ENCODE measurements around the gene TRA2A. TPM values are rescaled to one million over a fixed set of nuclear protein-coding genes. Genes with fewer than 3 reads are reported as not detected.

TRA2A gene
- total RNA-seq, 2 experiments from 2014 or later = 246 to 275 TPM

DNA sequence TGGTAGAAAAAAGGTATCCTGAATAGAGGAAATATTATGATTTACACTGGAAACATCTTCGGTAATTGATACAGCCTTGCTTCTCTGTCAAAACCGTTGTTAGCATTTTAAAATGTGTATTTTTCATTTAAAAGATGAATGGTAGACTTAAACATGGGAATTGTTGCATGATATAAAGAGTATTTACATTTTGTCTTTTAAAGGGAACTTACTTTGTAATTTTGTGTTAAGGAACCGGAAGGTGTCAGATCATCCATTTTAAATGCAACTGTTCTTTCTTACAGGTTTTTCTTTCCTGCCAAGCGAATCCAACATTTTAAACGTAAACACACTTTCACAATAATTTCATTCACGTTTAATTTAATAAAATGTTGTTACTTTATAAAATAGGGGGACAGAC lies 59.7 kb downstream of the TRA2A start:
- Mint-ChIP-seq H3K4me3 (no peak overlapping the region), H3K27ac (no peak overlapping the region), H3K4me1 (ENCODE audit: low read depth) (peaks cover 51% of the 10 kb centered on the region), H3K27me3 (peaks cover 75% of the 10 kb centered on the region), H3K36me3 (ENCODE audit: low read depth) (no peaks in the 10 kb centered on the region), H3K9me3 (peaks cover 3% of the 10 kb centered on the region)
- H3K27ac ChIP-seq (ENCODE audit: low read depth in 1 of 2, low read length in 2 of 2) = no peak overlapping the region
- no peak for ATAC-seq (ENCODE audit: poor library complexity)
- H3K27me3 ChIP-seq (ENCODE audit: control insufficient read depth in 1 of 2, insufficient read depth in 2 of 2, low read length in 2 of 2) = peaks cover 69 to 98% of the 10 kb centered on the region in 2 experiments
- peaks cover 20 to 29% of the 10 kb centered on the region in 2 experiments for H3K9me3 ChIP-seq (ENCODE audit: control insufficient read depth in 1 of 2, insufficient read depth in 1 of 2, low read length in 2 of 2)
- intact Hi-C loops (cut with DNase I, micrococcal nuclease) = loop anchor here in 1 of 2 experiments (5.0 to 10.0 kb wide), 2 partner anchors 175 to 457 kb away; partner anchors contain the start of genes HYCC1 and MALSU1
- POLR2A ChIA-PET = interaction anchor here (1.1 to 1.3 kb wide), 3 partner anchors 18 to 1654 kb away, joined by 4 read pairs; partner anchors contain the start of genes CYCS and MALSU1
- CTCF ChIA-PET = interaction anchor here (1.2 kb wide), 1 partner anchor 75 kb away, joined by 5 read pairs; no protein-coding TSS in a partner anchor
- no peaks in the 10 kb centered on the region for H3K36me3 ChIP-seq (ENCODE audit: insufficient read depth, low read length)
- no peak overlapping the region for H3K4me3 ChIP-seq (ENCODE audit: low read length)
- H3K4me1 ChIP-seq (ENCODE audit: insufficient read depth, low read length) = peaks cover 61% of the 10 kb centered on the region
- TF ChIP-seq, protein P1, sequence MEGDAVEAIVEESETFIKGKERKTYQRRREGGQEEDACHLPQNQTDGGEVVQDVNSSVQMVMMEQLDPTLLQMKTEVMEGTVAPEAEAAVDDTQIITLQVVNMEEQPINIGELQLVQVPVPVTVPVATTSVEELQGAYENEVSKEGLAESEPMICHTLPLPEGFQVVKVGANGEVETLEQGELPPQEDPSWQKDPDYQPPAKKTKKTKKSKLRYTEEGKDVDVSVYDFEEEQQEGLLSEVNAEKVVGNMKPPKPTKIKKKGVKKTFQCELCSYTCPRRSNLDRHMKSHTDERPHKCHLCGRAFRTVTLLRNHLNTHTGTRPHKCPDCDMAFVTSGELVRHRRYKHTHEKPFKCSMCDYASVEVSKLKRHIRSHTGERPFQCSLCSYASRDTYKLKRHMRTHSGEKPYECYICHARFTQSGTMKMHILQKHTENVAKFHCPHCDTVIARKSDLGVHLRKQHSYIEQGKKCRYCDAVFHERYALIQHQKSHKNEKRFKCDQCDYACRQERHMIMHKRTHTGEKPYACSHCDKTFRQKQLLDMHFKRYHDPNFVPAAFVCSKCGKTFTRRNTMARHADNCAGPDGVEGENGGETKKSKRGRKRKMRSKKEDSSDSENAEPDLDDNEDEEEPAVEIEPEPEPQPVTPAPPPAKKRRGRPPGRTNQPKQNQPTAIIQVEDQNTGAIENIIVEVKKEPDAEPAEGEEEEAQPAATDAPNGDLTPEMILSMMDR (IDR thresholded peaks at IDR 0.05) = no peak
- peak in 1 of 14 experiments; percentile 11 for DNase-seq

DNA sequence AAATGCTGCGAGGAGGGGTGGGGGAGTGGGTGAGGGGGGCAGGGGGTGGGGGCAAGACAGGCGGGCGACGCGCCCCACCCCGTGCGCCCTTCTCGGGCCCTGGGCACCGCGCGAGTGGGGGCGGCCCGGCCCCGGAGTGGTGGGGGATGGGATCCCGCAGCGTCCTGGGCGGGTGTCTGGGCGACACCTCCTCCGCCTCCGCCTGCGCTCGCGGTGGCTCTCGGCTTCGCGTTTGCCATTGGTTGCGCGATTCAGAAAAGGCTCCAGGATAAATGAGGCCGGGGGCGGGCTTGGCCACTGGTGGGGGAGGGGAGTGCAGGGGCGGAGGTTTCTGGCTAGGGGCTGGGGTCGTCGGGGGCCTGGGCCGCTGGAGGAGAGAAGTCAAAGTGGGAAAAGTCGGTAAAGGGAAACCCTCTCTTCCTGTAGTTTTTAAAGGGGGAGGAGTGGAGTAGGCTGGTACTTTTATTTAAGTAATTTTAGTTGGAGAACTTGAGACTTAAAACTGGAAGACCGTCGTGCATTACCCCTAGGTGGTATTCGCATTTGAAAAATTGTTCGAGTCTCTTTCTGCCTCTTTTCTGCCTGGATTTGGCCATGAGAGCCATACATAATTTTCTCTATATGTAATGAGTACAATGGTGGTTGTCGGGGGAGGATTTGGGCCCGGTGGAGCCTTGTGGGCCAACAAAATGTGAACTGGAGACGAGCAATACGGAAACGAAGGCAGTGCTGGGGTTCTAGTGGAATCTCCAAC lies 60.5 kb downstream of the TRA2A start:
- ATAC-seq (ENCODE audit: poor library complexity) = peak; percentile 30
- intact Hi-C loops (cut with DNase I, micrococcal nuclease) = loop anchor here in 1 of 2 experiments (5.0 to 10.0 kb wide), 2 partner anchors 174 to 456 kb away; partner anchors contain the start of genes HYCC1 and MALSU1

More for the DNA sequence above, 60.5 kb downstream of the TRA2A start:
- Histone ChIP-seq H3K4me1 (ENCODE audit: insufficient read depth, low read length) (peaks cover 61% of the 10 kb centered on the region), H3K27me3 (ENCODE audit: control insufficient read depth in 1 of 2, insufficient read depth in 2 of 2, low read length in 2 of 2) (peaks cover 66 to 98% of the 10 kb centered on the region in 2 experiments), H3K9me3 (ENCODE audit: control insufficient read depth in 1 of 2, insufficient read depth in 1 of 2, low read length in 2 of 2) (peaks cover 20 to 29% of the 10 kb centered on the region in 2 experiments), H3K36me3 (ENCODE audit: insufficient read depth, low read length) (no peaks in the 10 kb centered on the region), H3K4me3 (ENCODE audit: low read length) (no peak overlapping the region), H3K27ac (ENCODE audit: low read depth in 1 of 2, low read length in 2 of 2) (no peak overlapping the region)
- TF ChIP-seq, protein P1 (IDR thresholded peaks at IDR 0.05) = no peak
- Mint-ChIP-seq H3K27me3 (peaks cover 75% of the 10 kb centered on the region), H3K9me3 (peaks cover 3% of the 10 kb centered on the region), H3K36me3 (ENCODE audit: low read depth) (no peaks in the 10 kb centered on the region), H3K27ac (no peak overlapping the region), H3K4me1 (ENCODE audit: low read depth) (peaks cover 52% of the 10 kb centered on the region), H3K4me3 (peak overlapping the region; percentile 84)
- CTCF ChIA-PET = no interaction called here
- POLR2A ChIA-PET = no interaction called here
- DNase-seq = peak in 5 of 14 experiments; percentile 23 to 55 (median 36)
